ENCODE data around the gene LRRC43. TPM values are rescaled to one million over a fixed set of nuclear protein-coding genes. Genes with fewer than 3 reads are reported as not detected.

The LRRC43 gene, protein sequence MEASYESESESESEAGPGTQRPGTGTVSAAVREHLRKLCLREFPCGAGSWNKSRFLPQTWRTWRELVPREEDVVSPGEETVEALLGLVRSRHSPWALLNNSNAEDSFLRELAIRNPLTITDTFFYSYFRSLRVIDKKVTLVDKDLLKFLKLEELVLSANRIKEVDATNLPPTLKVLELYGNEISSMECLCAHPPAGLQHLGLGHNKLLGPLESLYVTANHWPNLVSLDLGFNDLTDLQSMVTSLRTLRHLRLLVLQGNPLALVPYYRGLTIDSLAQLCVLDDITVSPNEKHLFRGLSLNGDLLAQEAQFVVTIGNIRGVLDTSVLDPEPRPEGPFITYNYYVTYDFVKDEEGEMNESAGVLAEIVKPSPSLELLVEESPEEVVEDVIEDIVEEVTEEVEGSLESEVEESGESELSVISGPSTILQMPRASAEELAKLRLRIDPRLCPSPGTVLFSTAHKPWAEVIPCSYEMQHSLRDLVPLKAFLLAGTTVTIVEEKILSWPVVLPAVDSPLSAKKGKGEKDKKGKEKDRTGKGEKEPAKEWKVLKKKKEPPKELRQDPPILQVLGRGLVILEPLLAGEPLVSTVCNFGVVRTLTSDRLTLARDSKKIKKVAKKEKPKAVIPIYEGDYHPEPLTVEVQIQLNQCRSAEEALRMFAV
- total RNA-seq: 0.38 and 1.7 TPM in 2 replicates

GRCh38 chr12:122182887-122183587 is at the start of gene LRRC43:
Gene LRRC43 (plus strand): TSS chr12:122183123. CDS start chr12:122183145, 22 bp downstream.

GRCh38 chr12:122174155-122174845 is 8.6 kb upstream of the LRRC43 start, which contains the start of gene IL31:
Gene IL31 (minus strand): TSS chr12:122174221. CDS start chr12:122174172, 49 bp downstream.

GRCh38 chr12:122203301-122204166 is 20.6 kb downstream of the LRRC43 start, which contains the start of gene B3GNT4:
Gene B3GNT4 (plus strand): TSS chr12:122203709. CDS start chr12:122204619, 910 bp downstream.

DNA sequence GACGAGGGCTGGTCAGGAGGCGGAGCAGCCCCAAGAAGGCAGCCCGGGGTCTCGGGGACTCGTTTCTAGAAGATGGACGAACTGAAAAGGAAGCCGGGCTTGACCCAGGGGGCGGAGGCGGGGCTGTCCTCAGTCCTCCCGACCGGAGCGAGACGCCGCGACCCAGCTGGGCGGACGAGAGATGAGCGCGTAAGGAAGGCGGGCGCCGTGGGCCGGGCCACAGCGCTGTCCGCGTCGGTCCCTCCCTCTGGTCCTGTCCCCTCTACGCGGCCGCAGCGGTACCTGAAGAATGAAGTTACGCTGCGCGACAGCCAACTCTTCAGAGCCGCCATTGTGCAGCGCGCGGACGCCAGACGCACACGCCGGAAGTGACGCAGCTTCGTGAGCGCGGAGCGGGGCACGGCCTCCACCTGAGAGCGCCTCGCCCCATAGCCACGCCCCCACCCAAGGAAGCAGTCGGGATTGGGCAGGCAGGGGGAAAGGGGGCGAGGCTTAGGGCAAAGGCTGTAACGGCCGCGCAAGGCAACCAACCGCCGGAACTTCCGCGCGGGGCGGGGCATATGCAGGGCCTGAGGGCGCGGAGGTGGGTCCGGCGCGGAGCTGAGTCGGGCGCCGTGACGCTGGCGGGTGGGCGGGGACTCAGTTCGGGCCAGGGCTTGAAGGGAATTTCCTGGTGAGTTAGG is 42.9 kb downstream of the LRRC43 start, which contains the start of gene DIABLO:
Gene DIABLO (minus strand): TSS at position 370 of the 683 bp plus-strand sequence. CDS start 38 bp downstream, at position 332.

Other genes with a start within 250 kb of the LRRC43 start
- gene BCL7A, start 161.2 kb upstream of the LRRC43 start, total RNA-seq: 6.3 and 7.0 TPM in 2 replicates
- 11.9 and 16.3 TPM in 2 replicates for gene MLXIP, start 104.4 kb upstream of the LRRC43 start, total RNA-seq
- gene IL31, start 8.9 kb upstream of the LRRC43 start, total RNA-seq: not detected in 2 replicates
- gene B3GNT4, start 20.6 kb downstream of the LRRC43 start, total RNA-seq: under 0.01 and 0.77 TPM in 2 replicates
- gene DIABLO, start 42.9 kb downstream of the LRRC43 start, total RNA-seq: 92.7 and 96.2 TPM in 2 replicates
- gene VPS33A, start 83.4 kb downstream of the LRRC43 start, total RNA-seq: 18.0 and 22.6 TPM in 2 replicates
- 50.0 and 65.1 TPM in 2 replicates for gene CLIP1, start 239.5 kb downstream of the LRRC43 start, total RNA-seq